Neural cell (in vitro differentiated cells): ENCODE data around the gene FARP2. TPM values are rescaled to one million over a fixed set of nuclear protein-coding genes. Genes with fewer than 3 reads are reported as not detected.
"Not testable (repeated sequence)": the region's sequence is repeated elsewhere in the genome, so short reads cannot be mapped to it uniquely, and the experiment has no call there.

Experiments used
- H2AFZ ChIP-seq: fragments of 200-600, 300-800 bp; sonication (generic), shearing (Covaris generic); 2 replicates; pipeline ENCODE4 v1.6.0; 2014; ENCODE audit warnings: low read depth, mild to moderate bottlenecking, antibody characterized with exemption, low read length, moderate library complexity
- H3F3A ChIP-seq: fragments of 200-600 bp; shearing (Covaris generic); 2 replicates; pipeline ENCODE4 v1.6.1; 2016; ENCODE audit warnings: mild to moderate bottlenecking, moderate library complexity, mixed read lengths, antibody characterized with exemption, low read length; ENCODE audit not compliant: insufficient read depth, poor library complexity, severe bottlenecking
- H3K27ac ChIP-seq: fragments of 200-600, 300-800 bp; sonication (generic), shearing (Covaris generic); 2 replicates; pipeline ENCODE4 v1.5.1; 2014; ENCODE audit warnings: mild to moderate bottlenecking, low read length, moderate library complexity
- H3K27me3 ChIP-seq: fragments of 300-800, 200-600 bp; sonication (generic), shearing (Covaris generic); 2 replicates; pipeline ENCODE4 v1.6.0; 2014; ENCODE audit warnings: mild to moderate bottlenecking, low read depth, low read length, moderate library complexity; ENCODE audit not compliant: insufficient read depth
- H3K36me3 ChIP-seq: fragments of 300-800, 200-600 bp; sonication (generic), shearing (Covaris generic); 2 replicates; pipeline ENCODE4 v1.5.1; 2014; ENCODE audit warnings: mild to moderate bottlenecking, antibody characterized with exemption, low read length, moderate library complexity; ENCODE audit not compliant: insufficient read depth
- H3K4me2 ChIP-seq: fragments of 300-800, 200-600 bp; sonication (generic), shearing (Covaris generic); 2 replicates; pipeline ENCODE4 v1.6.0; 2014; ENCODE audit warnings: mild to moderate bottlenecking, low read length
- H3K4me3 ChIP-seq: fragments of 300-800, 200-600 bp; sonication (generic), shearing (Covaris generic); 2 replicates; pipeline ENCODE4 v1.5.1; 2014; ENCODE audit warnings: mild to moderate bottlenecking, low read length, moderate library complexity
- H3K79me2 ChIP-seq: fragments of 200-600 bp; shearing (Covaris generic); replicated peaks from 2 replicates; pipeline ENCODE4 v1.6.0; 2014; ENCODE audit warnings: mild to moderate bottlenecking, low read length, moderate library complexity; ENCODE audit not compliant: insufficient read depth
- H3K9ac ChIP-seq: fragments of 300-800, 200-600 bp; sonication (generic), shearing (Covaris generic); 2 replicates; pipeline ENCODE4 v1.6.1; 2016; ENCODE audit warnings: mild to moderate bottlenecking, low read length, mixed read lengths
- H3K9me2 ChIP-seq: fragments of 200-600 bp; shearing (Covaris generic); 2 replicates; pipeline ENCODE4 v1.6.1; 2016; ENCODE audit warnings: mild to moderate bottlenecking, low read length, mixed read lengths; ENCODE audit not compliant: insufficient read depth
- H3K9me3 ChIP-seq: fragments of 200-600, 300-800 bp; sonication (generic), shearing (Covaris generic); 2 replicates; pipeline ENCODE4 v1.6.1; 2016; ENCODE audit warnings: mild to moderate bottlenecking, mixed run types, low read length, moderate library complexity, mixed read lengths
- H4K20me1 ChIP-seq: fragments of 200-600 bp; shearing (Covaris generic); 2 replicates; pipeline ENCODE4 v1.6.1; 2016; ENCODE audit warnings: mild to moderate bottlenecking, mixed run types; ENCODE audit not compliant: insufficient read depth
- CTCF ChIP-seq: fragments of 450-650 bp; IDR thresholded peaks from 2 replicates; pipeline ENCODE4 v1.5.1; 2014; ENCODE audit warnings: antibody characterized with exemption, mild to moderate bottlenecking, moderate library complexity; ENCODE audit not compliant: poor library complexity, severe bottlenecking
- EP300 ChIP-seq: fragments of 450-650 bp; conservative IDR thresholded peaks from 2 replicates; pipeline ENCODE4 v1.6.1; 2014; ENCODE audit warnings: antibody characterized with exemption, mild to moderate bottlenecking, moderate library complexity; ENCODE audit not compliant: poor library complexity, severe bottlenecking
- EZH2 ChIP-seq: fragments of 200-600, 300-800 bp; shearing (Covaris generic), sonication (generic); IDR thresholded peaks from 2 replicates; pipeline ENCODE4 v1.6.1; 2014; ENCODE audit warnings: antibody characterized with exemption, low read length, borderline replicate concordance, mild to moderate bottlenecking; ENCODE audit not compliant: insufficient read depth, poor library complexity, severe bottlenecking
- MXI1 ChIP-seq: fragments of 450-650 bp; conservative IDR thresholded peaks from 2 replicates; pipeline ENCODE4 v1.6.1; 2014; ENCODE audit warnings: antibody characterized with exemption, mild to moderate bottlenecking; ENCODE audit not compliant: poor library complexity, severe bottlenecking
- POLR2AphosphoS5 ChIP-seq: IDR thresholded peaks from 2 replicates; pipeline ENCODE4 v1.6.1; 2012
- RAD21 ChIP-seq: fragments of 450-650 bp; conservative IDR thresholded peaks from 2 replicates; pipeline ENCODE4 v1.6.1; 2014; ENCODE audit warnings: antibody characterized with exemption, mild to moderate bottlenecking, moderate library complexity
- REST ChIP-seq: IDR thresholded peaks from 2 replicates; pipeline ENCODE4 v1.6.1; 2012; ENCODE audit warnings: borderline replicate concordance
- SMC3 ChIP-seq: fragments of 450-650 bp; conservative IDR thresholded peaks from 2 replicates; pipeline ENCODE4 v1.6.1; 2014; ENCODE audit warnings: antibody characterized with exemption, mild to moderate bottlenecking, moderate library complexity; ENCODE audit not compliant: poor library complexity
- TAF1 ChIP-seq: IDR thresholded peaks from 2 replicates; pipeline ENCODE4 v1.6.1; 2012; ENCODE audit warnings: low read depth
- polyA plus RNA-seq: library from polyadenylated mRNA; depleted of rRNA; stranded (reverse); fragments of >200 nt; gene quantifications from 2 replicates; pipeline ENCODE4 v1.2.3, GENCODE V29; 2014

Gene FARP2
- polyA plus RNA-seq, 1 donor from 2014 or later: 13.3 TPM

DNA sequence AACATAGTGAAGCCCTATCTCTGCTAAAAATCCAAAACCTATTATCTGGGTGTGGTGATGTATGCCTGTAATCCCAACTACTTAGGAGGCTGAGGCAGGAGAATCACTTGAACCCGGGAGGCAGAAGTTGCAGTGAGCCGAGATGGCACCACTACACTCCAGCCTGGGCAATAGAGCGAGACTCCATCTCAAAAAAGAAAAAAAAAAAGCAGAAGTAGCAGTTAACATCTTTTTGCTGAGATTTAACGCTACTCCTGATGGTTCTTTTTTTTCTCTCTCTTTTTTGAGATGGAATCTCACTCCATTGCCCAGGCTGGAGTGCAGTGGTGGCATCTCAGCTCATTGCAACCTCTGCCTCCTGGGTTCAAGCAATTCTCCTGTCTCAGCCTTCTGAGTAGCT lies 36.7 kb downstream of the FARP2 start:
- not testable (repeated sequence) for H3K9me2 ChIP-seq, H3K9me3 ChIP-seq, H3K27ac ChIP-seq, H3K27me3 ChIP-seq, H2AFZ ChIP-seq, H3K4me3 ChIP-seq, H3K4me2 ChIP-seq, H3K36me3 ChIP-seq, H3K9ac ChIP-seq, H4K20me1 ChIP-seq, H3F3A ChIP-seq, H3K79me2 ChIP-seq

- no peaks in the 10 kb centered on the region for H4K20me1 ChIP-seq
- H3F3A ChIP-seq: no peaks in the 10 kb centered on the region
- TF ChIP-seq RAD21 (no peak), MXI1 (no peak), EP300 (no peak), TAF1 (no peak), POLR2AphosphoS5 (no peak), EZH2 (no peak)
- no peaks in the 10 kb centered on the region for H3K9me3 ChIP-seq
- H3K27me3 ChIP-seq: no peaks in the 10 kb centered on the region
- H3K4me3 ChIP-seq: no peak overlapping the region
- H3K27ac ChIP-seq: no peak overlapping the region
- H3K36me3 ChIP-seq: no peaks in the 10 kb centered on the region
- H3K9me2 ChIP-seq: no peaks in the 10 kb centered on the region
- no peak overlapping the region for H2AFZ ChIP-seq
- H3K4me2 ChIP-seq: no peak overlapping the region
- no peak overlapping the region for H3K9ac ChIP-seq
- no peaks in the 10 kb centered on the region for H3K79me2 ChIP-seq
These were observed 37.6 kb downstream of the FARP2 start for GRCh38 chr2:241393524-241394196.

DNA sequence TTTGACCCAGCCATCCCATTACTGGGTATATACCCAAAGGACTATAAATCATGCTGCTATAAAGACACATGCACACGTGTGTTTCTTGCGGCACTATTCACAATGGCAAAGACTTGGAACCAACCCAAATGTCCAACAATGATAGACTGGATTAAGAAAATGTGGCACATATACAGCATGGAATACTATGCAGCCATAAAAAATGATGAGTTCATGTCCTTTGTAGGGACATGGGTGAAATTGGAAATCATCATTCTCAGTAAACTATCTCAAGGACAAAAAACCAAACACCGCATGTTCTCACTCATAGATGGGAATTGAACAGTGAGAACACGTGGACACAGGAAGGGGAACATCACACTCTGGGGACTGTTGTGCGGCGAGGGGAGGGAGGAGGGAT lies 40.7 kb downstream of the FARP2 start:
- H3K4me2 ChIP-seq, H4K20me1 ChIP-seq, H3K79me2 ChIP-seq, H3K4me3 ChIP-seq, H3K9me3 ChIP-seq, H3K36me3 ChIP-seq, H2AFZ ChIP-seq, H3K27ac ChIP-seq, H3K9ac ChIP-seq, H3F3A ChIP-seq, H3K9me2 ChIP-seq, H3K27me3 ChIP-seq: not testable (repeated sequence)

DNA sequence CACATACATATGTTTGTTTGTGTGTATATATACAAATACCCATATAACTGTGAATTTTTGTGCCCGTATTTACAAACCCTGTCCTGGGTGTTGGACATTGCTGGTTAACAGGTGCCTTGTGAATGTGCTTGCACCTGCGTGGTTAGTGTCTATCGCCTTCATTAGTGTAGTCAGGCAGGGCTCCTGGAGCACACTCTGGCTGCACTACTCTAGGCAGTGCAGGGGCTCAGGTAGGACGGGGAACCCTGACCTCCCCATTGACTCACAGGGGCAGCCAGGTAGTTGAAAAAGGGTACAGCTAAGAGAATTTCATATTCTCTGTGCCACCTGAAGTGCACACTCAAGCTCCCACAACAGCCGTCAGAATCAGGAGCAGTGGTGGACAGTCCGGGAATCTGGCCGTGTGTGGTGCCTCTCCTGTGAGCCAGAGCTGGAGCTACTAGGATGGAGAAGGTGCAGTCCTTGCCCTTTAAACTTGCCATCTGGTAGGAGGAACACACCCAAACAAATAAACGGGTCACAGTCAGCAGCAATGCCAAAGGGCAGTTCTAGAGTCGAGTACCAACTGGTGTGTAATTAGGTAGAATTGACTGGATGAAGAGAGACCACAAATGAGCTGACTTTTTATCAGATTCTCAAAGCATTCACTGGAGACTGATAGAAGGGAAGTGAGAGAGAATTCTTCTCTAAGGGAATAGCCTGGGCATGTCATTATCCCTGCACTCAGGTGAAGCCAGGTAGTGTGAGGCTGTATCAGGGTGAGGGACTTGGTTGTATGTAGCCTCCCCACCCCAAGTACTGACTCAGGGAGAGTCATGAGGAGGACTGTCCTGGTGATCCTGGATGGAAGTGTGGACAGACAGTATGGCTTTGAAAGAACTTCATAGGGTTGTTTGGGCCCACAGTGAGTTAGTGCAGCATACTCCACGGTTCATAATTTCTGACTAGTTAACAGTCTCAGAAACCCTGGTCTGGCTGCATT lies 44.1 kb downstream of the FARP2 start:
- H3K9ac ChIP-seq: no peak overlapping the region
- H4K20me1 ChIP-seq: no peaks in the 10 kb centered on the region
- no peak overlapping the region for H3K4me3 ChIP-seq
- no peak overlapping the region for H2AFZ ChIP-seq
- H3K36me3 ChIP-seq: no peaks in the 10 kb centered on the region
- H3F3A ChIP-seq: no peaks in the 10 kb centered on the region
- no peaks in the 10 kb centered on the region for H3K9me2 ChIP-seq
- TF ChIP-seq TAF1: no peak
- no peak for TF ChIP-seq EP300
- TF ChIP-seq RAD21: no peak
- no peak for TF ChIP-seq SMC3
- TF ChIP-seq CTCF: no peak
- TF ChIP-seq EZH2: no peak
- TF ChIP-seq REST: no peak
- no peak for TF ChIP-seq MXI1
- no peak for TF ChIP-seq POLR2AphosphoS5
- no peak overlapping the region for H3K27ac ChIP-seq
- no peaks in the 10 kb centered on the region for H3K27me3 ChIP-seq
- H3K79me2 ChIP-seq: no peaks in the 10 kb centered on the region
- H3K4me2 ChIP-seq: no peak overlapping the region
- H3K9me3 ChIP-seq: no peaks in the 10 kb centered on the region
